Peyer's patch (tissue), 4 donors: ENCODE measurements around the gene BLMH. TPM values are rescaled to one million over a fixed set of nuclear protein-coding genes. Genes with fewer than 3 reads are reported as not detected.

Experiments
- DNase-seq, 3 donors: peaks; one replicate each; pipeline ENCODE4 v3.0.0-alpha.2; 2017 to 2019
- H3K27ac ChIP-seq, 4 donors: fragments of 200-600 bp; sonication (generic); one replicate each; pipeline ENCODE4 v1.5.1; 2016 to 2019
- H3K27me3 ChIP-seq, 2 donors: fragments of 200-600 bp; sonication (generic); one replicate each; pipeline ENCODE4 v1.5.1; 2019
- H3K36me3 ChIP-seq, 3 donors: fragments of 200-600 bp; sonication (generic); one replicate each; pipeline ENCODE4 v1.5.1; 2016 to 2019
- H3K4me1 ChIP-seq, 4 donors: fragments of 200-600 bp; sonication (generic); one replicate each; pipeline ENCODE4 v1.5.1; 2016 to 2019
- H3K4me3 ChIP-seq, 4 donors: fragments of 200-600 bp; sonication (generic); 1 replicate in 3 of 4; 2 replicates in 1 of 4; pipeline ENCODE4 v1.5.1; 2016 to 2019; ENCODE audit warnings: mild to moderate bottlenecking in 1 of 4
- H3K9me3 ChIP-seq, 4 donors: fragments of 200-600 bp; sonication (generic); one replicate each; pipeline ENCODE4 v1.5.1; 2016 to 2019; ENCODE audit warnings: mild to moderate bottlenecking in 1 of 4
- POLR2A ChIP-seq, 2 donors: fragments of 450-650 bp; IDR thresholded peaks; one replicate each; pipeline ENCODE4 v1.5.1; 2017; ENCODE audit warnings: antibody characterized with exemption in 2 of 2, mild to moderate bottlenecking in 2 of 2, moderate library complexity in 2 of 2
- total RNA-seq, 4 donors: library from RNA; depleted of rRNA; stranded (reverse); fragments of >200 nt; gene quantifications; one replicate each; pipeline ENCODE4 v1.1.0, GENCODE V29; 2016
- TF ChIP-seq, protein P1 (sequence below), 6 experiments: fragments of 450-650 bp in 4 of 6; fragments of 200-600 bp in 2 of 6; sonication (generic) in 1 of 6; IDR thresholded peaks; one replicate each; pipeline ENCODE4 v1.5.1; 2017 to 2019; ENCODE audit warnings: antibody characterized with exemption in 6 of 6, mild to moderate bottlenecking in 3 of 6, moderate library complexity in 1 of 6

BLMH gene
- total RNA-seq, 4 donors from 2014 or later: 19.4 to 49.5 (median 31.3) TPM

DNA sequence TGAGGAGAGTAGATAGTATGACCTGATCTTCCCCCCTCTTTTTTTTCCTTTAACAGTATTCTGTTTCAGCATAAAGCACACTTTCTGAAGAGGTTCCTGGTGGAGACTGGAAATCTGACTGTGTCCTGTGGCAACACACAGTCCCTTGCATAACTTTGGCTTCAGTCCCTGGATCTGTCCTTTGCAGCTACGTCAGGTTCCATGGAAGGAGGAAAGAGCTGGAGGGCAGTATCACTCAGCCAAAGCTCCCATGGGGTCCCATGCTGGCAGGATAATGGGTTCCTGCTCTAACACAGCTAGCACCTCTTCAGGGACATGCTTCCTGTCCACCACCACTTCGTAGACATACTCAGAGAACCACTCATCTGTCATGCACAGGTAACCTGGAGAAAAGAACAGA lies 43.0 kb downstream of the BLMH start:
- Histone ChIP-seq H3K4me3 (no peak overlapping the region), H3K36me3 (peaks cover 0 to 43% (median 4%) of the 10 kb centered on the region in 3 donors), H3K27ac (no peak overlapping the region), H3K9me3 (no peaks in the 10 kb centered on the region), H3K27me3 (no peaks in the 10 kb centered on the region), H3K4me1 (no peaks in the 10 kb centered on the region)
- TF ChIP-seq POLR2A (IDR thresholded peaks at IDR 0.05): no peak
- TF ChIP-seq, protein P1, sequence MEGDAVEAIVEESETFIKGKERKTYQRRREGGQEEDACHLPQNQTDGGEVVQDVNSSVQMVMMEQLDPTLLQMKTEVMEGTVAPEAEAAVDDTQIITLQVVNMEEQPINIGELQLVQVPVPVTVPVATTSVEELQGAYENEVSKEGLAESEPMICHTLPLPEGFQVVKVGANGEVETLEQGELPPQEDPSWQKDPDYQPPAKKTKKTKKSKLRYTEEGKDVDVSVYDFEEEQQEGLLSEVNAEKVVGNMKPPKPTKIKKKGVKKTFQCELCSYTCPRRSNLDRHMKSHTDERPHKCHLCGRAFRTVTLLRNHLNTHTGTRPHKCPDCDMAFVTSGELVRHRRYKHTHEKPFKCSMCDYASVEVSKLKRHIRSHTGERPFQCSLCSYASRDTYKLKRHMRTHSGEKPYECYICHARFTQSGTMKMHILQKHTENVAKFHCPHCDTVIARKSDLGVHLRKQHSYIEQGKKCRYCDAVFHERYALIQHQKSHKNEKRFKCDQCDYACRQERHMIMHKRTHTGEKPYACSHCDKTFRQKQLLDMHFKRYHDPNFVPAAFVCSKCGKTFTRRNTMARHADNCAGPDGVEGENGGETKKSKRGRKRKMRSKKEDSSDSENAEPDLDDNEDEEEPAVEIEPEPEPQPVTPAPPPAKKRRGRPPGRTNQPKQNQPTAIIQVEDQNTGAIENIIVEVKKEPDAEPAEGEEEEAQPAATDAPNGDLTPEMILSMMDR (IDR thresholded peaks at IDR 0.05): no peak
- DNase-seq: no peak

DNA sequence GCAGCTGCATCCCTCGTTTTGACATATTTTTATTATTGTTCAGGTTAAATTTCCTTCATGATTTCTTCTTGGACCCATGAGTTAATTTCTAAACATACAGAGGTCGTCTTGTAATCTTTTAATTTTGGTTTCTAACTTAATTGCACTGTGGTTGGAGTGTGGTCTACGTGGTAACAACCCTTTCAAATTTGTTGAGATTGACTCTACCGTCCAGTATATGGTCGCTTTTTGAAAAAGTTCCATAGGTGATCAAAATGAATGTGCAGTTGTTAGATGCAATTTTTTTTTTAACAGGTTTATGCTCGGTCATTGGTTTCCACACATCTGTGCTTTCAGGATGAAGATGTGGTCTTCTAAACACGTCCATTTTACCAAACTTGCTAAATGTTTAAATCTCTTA lies 45.3 kb downstream of the BLMH start:
- Histone ChIP-seq H3K27me3 (no peaks in the 10 kb centered on the region), H3K9me3 (no peaks in the 10 kb centered on the region), H3K4me1 (no peaks in the 10 kb centered on the region), H3K36me3 (peaks cover 0 to 34% (median 4%) of the 10 kb centered on the region in 3 donors), H3K27ac (no peak overlapping the region), H3K4me3 (no peak overlapping the region)
- no peak for TF ChIP-seq POLR2A (IDR thresholded peaks at IDR 0.05)
- TF ChIP-seq, protein P1 (IDR thresholded peaks at IDR 0.05): no peak
- no peak for DNase-seq

DNA sequence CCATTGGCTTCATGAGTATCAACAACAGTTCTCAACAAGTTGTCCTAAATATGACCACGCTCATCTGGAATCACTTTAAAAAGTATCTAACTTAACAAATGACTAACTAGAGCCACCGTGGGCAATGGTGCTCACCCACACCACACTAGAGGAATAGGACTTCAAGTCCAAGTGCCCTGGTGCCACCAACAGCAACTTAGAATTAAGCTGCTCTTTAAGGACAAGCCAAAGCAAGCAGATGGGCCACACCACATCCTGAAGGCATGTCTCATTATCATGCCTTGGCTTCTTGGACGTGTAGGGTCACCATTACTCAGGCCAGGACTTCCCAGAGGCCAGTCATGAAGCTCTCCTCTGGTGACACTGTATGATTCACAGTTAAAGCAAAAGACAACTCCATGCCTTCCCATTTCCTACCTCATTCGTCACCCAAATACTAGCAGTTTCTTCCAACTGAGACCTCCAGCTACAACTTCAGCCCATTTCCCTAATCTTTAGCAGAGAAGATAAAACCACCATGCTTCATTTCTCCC lies 46.8 kb downstream of the BLMH start:
- Histone ChIP-seq H3K9me3 (no peaks in the 10 kb centered on the region), H3K4me3 (no peak overlapping the region), H3K27ac (no peak overlapping the region), H3K36me3 (peaks cover 0 to 29% (median 4%) of the 10 kb centered on the region in 3 donors), H3K27me3 (no peaks in the 10 kb centered on the region), H3K4me1 (no peaks in the 10 kb centered on the region)
- no peak for TF ChIP-seq POLR2A (IDR thresholded peaks at IDR 0.05)
- TF ChIP-seq, protein P1 (IDR thresholded peaks at IDR 0.05): no peak
- DNase-seq: no peak

DNA sequence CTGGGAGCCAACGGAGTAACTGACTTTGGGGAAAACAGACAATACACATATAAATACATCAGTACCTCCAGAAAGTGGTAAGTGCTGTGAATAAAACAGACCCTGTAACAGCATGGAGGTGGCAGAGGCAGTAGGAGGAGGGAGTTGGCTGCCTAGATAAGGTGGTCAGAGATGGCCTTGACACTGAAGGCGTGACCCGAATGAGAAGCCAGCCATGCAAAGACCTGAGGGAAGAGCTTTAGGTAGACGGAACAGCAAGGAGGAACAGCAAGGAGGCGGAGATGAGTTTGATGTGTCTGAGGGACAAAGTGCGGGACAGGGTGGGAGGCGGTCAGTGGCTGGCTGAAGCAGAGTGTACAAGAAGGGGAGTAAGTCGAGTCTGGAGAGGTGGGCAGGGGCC lies 48.2 kb downstream of the BLMH start:
- Histone ChIP-seq H3K4me1 (no peaks in the 10 kb centered on the region), H3K27me3 (no peaks in the 10 kb centered on the region), H3K36me3 (peaks cover 0 to 18% (median 0%) of the 10 kb centered on the region in 3 donors), H3K9me3 (no peaks in the 10 kb centered on the region), H3K4me3 (no peak overlapping the region), H3K27ac (no peak overlapping the region)
- no peak for DNase-seq
- TF ChIP-seq POLR2A (IDR thresholded peaks at IDR 0.05): no peak
- TF ChIP-seq, protein P1 (IDR thresholded peaks at IDR 0.05): no peak

DNA sequence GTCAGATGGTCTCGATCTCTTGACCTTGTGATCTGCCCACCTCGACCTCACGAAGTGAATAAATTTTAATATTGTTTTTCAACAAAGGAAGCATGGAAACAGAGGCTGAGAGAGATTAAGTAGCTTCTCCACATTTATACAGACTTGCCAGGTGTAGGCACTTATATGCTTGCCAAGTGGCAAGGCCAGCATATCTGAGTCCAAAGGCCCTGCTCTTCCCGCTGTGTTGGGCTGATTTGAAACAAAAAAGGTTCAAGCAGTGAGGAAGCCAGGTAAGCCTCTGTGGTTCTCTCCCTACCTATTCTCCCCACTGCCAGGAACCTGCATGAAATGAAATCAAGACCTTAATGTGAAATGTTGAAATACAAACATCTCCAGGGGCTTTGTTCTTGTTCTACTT lies 48.7 kb downstream of the BLMH start:
- peaks cover 0 to 13% (median 0%) of the 10 kb centered on the region in 3 donors for H3K36me3 ChIP-seq
- H3K27ac ChIP-seq: no peak overlapping the region
- no peaks in the 10 kb centered on the region for H3K9me3 ChIP-seq
- H3K4me3 ChIP-seq: no peak overlapping the region
- no peak for DNase-seq
- H3K27me3 ChIP-seq: no peaks in the 10 kb centered on the region
- TF ChIP-seq, protein P1 (IDR thresholded peaks at IDR 0.05): no peak
- TF ChIP-seq POLR2A (IDR thresholded peaks at IDR 0.05): no peak
- no peaks in the 10 kb centered on the region for H3K4me1 ChIP-seq

DNA sequence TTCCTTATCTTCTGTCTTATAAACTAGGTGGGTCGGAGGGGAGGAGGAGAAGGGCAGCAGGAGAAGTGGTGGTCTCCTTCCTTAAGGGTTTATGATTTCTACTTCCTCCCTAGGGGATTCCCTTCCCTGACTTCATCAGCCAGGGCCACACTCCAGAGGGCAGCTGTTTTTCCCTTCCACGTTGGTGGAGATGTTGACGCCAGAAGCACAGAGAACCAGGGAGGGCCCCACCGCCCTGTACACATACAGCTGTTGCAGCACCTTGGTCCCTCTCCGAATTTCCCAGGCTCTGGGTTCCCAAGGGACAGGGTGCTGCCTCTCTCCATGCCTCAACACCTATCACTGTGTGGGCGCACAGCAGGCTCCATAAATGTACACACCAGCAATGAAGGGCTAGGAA lies 50.7 kb downstream of the BLMH start:
- no peak overlapping the region for H3K27ac ChIP-seq
- no peak for TF ChIP-seq POLR2A (IDR thresholded peaks at IDR 0.05)
- TF ChIP-seq, protein P1 (IDR thresholded peaks at IDR 0.05): no peak
- H3K27me3 ChIP-seq: no peaks in the 10 kb centered on the region
- DNase-seq: no peak
- H3K9me3 ChIP-seq: no peaks in the 10 kb centered on the region
- no peaks in the 10 kb centered on the region for H3K36me3 ChIP-seq
- H3K4me1 ChIP-seq: peaks cover 0 to 8% (median under 1%) of the 10 kb centered on the region in 4 donors
- H3K4me3 ChIP-seq: no peak overlapping the region
